ENCODE data around the gene MDM1.

DNA sequence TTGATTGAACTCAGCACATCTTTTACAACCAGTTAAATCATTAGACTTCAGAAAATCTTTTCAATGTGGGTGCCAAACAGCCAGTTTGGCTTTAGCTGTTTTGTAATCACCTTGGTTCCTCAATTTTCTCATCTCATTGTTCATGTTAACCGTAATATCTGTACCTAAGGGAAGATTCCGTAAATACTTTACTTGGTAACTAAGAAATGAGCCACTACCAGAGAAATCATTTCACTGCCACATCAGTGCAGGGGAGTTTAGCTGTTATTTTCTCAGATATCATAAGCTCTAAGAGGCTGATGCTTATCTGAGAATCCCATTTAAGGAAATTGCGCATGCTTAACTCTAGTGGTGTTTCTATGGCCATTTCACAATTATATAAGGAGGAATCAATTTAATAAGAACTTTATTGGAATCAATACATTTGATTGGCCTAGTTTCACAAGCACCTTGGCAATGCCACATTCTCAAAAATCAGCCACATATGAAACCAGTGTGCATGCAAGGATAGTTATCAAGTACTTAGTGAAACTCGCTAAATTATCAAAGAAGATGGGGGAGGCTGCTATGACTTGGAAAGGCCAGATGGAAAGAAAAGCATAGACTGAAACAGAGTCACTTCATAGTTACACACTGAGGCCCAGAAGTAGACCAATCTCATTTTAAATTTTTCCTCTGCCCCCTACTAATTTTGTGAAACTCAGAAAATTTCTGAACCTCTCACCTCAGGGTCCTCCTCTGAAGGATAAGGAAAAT, 50.7 kb downstream of the MDM1 start:
- TF ChIP-seq CTCF (IDR thresholded peaks at IDR 0.05) (no peak), POLR2A (IDR thresholded peaks at IDR 0.05) (no peak)

All from thyroid gland (tissue), 4 donors.